ENCODE results near the gene EGLN3. TPM values are rescaled to one million over a fixed set of nuclear protein-coding genes. Genes with fewer than 3 reads are reported as not detected.

Gene EGLN3
- total RNA-seq, 1 experiment from 2014 or later, result 3.1 TPM

DNA sequence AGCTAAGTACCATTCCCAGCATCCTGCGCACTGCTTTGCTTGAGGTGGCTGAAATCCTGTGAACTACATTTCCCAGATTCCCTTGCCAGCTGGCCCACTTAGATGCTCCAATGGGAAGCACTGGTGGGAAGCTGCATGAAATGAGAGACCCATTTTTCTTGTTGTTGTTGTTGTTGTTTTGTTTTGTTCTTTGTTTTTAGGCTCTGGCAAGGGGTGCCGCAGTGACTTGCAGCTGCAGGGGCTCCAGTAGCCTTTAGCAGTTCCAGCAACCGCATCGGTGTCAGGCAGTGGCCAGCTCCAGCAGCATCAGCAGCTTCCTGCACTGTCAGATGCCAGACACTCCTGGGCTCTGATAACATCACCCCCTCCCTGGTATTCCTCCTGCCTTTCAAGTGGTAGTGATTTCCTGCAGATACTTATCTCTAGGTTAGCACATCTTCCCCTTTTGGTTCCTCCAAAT lies 8.8 kb upstream of the EGLN3 start:
- no peaks in the 10 kb centered on the region for H3K9me3 Mint-ChIP-seq (ENCODE audit: low read depth, unreplicated experiment)
- BruUV-seq (replicated peaks), result no TSS peak
- peaks cover 3% of the 10 kb centered on the region for H3K4me1 Mint-ChIP-seq (ENCODE audit: low read depth, unreplicated experiment)
- intact Hi-C loops (cut with micrococcal nuclease; ENCODE audit: unreplicated experiment), result loop anchor here (5.0 to 10.0 kb wide), 2 partner anchors 112 to 135 kb away; no protein-coding TSS in a partner anchor
- H3K4me3 Mint-ChIP-seq (ENCODE audit: low read depth, unreplicated experiment), result no peak overlapping the region
- no peaks in the 10 kb centered on the region for H3K36me3 Mint-ChIP-seq (ENCODE audit: insufficient read depth, unreplicated experiment)
- no peaks in the 10 kb centered on the region for H3K27me3 Mint-ChIP-seq (ENCODE audit: unreplicated experiment)
- DNase-seq, result no peak
- CTCF ChIA-PET, result no interaction called here
- TF ChIP-seq, protein P1, sequence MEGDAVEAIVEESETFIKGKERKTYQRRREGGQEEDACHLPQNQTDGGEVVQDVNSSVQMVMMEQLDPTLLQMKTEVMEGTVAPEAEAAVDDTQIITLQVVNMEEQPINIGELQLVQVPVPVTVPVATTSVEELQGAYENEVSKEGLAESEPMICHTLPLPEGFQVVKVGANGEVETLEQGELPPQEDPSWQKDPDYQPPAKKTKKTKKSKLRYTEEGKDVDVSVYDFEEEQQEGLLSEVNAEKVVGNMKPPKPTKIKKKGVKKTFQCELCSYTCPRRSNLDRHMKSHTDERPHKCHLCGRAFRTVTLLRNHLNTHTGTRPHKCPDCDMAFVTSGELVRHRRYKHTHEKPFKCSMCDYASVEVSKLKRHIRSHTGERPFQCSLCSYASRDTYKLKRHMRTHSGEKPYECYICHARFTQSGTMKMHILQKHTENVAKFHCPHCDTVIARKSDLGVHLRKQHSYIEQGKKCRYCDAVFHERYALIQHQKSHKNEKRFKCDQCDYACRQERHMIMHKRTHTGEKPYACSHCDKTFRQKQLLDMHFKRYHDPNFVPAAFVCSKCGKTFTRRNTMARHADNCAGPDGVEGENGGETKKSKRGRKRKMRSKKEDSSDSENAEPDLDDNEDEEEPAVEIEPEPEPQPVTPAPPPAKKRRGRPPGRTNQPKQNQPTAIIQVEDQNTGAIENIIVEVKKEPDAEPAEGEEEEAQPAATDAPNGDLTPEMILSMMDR (IDR thresholded peaks at IDR 0.05; ENCODE audit: unreplicated experiment), result no peak
- no peak overlapping the region for H3K27ac Mint-ChIP-seq (ENCODE audit: unreplicated experiment)

DNA sequence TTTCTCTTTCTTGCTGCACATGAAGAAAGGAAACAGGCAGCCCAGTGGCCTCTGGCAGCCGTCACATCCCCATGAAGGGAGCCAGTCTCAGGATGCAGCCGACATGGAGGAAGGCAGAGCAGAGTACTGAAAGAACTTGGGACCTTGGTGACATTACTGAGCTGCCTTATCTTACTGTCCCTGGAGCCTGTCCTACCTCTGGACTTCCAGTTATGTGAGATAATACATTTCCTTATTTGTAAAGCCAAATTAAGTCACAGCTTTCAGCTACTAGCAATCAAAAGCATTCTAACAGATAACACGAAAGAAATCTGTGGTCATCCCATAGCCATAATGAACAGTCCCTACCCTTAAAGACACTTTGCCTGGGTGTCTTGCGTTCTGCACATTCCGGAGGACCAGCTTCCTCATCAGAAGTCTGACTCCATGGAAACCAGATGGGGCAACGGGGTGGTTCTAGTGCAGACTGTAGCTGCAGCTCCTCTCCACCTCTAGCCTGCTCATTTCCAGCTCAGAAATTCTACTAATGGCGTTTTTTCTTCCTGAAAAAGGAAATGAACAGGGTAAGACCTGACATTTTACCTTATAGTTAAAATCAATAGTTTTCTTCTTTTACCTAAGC lies 7.8 kb upstream of the EGLN3 start:
- Mint-ChIP-seq H3K4me1 (ENCODE audit: low read depth, unreplicated experiment) (no peaks in the 10 kb centered on the region), H3K36me3 (ENCODE audit: insufficient read depth, unreplicated experiment) (no peaks in the 10 kb centered on the region), H3K4me3 (ENCODE audit: low read depth, unreplicated experiment) (no peak overlapping the region), H3K27me3 (ENCODE audit: unreplicated experiment) (no peaks in the 10 kb centered on the region), H3K27ac (ENCODE audit: unreplicated experiment) (no peak overlapping the region), H3K9me3 (ENCODE audit: low read depth, unreplicated experiment) (no peaks in the 10 kb centered on the region)
- no TSS peak for BruUV-seq (replicated peaks)
- TF ChIP-seq, protein P1 (IDR thresholded peaks at IDR 0.05; ENCODE audit: unreplicated experiment), result no peak
- intact Hi-C loops (cut with micrococcal nuclease; ENCODE audit: unreplicated experiment), result loop anchor here (10.0 kb wide), 1 partner anchor 136 kb away; no protein-coding TSS in a partner anchor
- CTCF ChIA-PET, result no interaction called here
- no peak for DNase-seq

DNA sequence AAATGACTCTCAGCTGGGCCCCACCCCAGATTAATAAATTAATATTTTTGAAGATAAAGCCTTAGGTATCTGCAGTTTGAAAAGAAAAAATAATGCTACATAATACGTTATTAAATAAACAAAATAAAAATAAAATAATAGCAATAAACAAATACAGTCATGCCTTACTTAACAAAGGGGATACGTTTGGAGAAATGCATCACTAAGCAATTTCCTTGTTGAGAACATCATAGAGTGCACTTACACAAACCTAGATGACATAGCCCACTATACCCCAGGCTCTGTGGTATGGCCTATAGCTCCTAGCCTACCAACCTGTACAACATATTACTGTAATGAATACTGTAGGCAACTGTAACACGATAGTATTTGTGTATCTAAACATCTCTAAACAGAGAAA lies 7.1 kb upstream of the EGLN3 start:
- intact Hi-C loops (cut with micrococcal nuclease; ENCODE audit: unreplicated experiment), result loop anchor here (10.0 kb wide), 1 partner anchor 137 kb away; no protein-coding TSS in a partner anchor
- Mint-ChIP-seq H3K27me3 (ENCODE audit: unreplicated experiment) (peaks cover under 1% of the 10 kb centered on the region), H3K9me3 (ENCODE audit: low read depth, unreplicated experiment) (no peaks in the 10 kb centered on the region), H3K4me1 (ENCODE audit: low read depth, unreplicated experiment) (no peaks in the 10 kb centered on the region), H3K4me3 (ENCODE audit: low read depth, unreplicated experiment) (no peak overlapping the region), H3K27ac (ENCODE audit: unreplicated experiment) (no peak overlapping the region), H3K36me3 (ENCODE audit: insufficient read depth, unreplicated experiment) (no peaks in the 10 kb centered on the region)
- BruUV-seq (replicated peaks), result no TSS peak
- TF ChIP-seq, protein P1 (IDR thresholded peaks at IDR 0.05; ENCODE audit: unreplicated experiment), result no peak
- no peak for DNase-seq
- CTCF ChIA-PET, result no interaction called here

DNA sequence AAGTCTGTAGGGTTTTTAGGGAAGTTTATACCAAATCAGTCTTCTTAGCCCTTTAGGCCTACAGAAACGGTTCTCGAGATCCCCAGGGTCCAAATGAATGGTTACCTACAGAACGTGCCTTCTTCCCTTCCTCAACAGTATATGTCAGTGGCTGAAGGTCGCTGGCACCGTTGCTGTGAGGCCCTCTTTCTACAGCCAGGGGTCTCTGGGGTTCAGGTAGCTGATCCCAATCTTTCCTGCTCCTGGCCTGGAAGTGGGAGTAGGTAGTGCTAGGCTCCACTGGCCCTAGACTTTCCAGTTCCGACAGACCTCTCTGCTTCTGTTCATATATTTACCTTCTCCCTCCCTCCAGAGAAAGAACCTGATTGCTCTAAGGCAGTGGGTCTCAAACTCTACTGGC lies 6.4 kb upstream of the EGLN3 start:
- peaks cover 7% of the 10 kb centered on the region for H3K27me3 Mint-ChIP-seq (ENCODE audit: unreplicated experiment)
- CTCF ChIA-PET, result no interaction called here
- no peak for DNase-seq
- no peaks in the 10 kb centered on the region for H3K4me1 Mint-ChIP-seq (ENCODE audit: low read depth, unreplicated experiment)
- intact Hi-C loops (cut with micrococcal nuclease; ENCODE audit: unreplicated experiment), result loop anchor here (10.0 kb wide), 1 partner anchor 138 kb away; no protein-coding TSS in a partner anchor
- H3K36me3 Mint-ChIP-seq (ENCODE audit: insufficient read depth, unreplicated experiment), result no peaks in the 10 kb centered on the region
- no peak overlapping the region for H3K4me3 Mint-ChIP-seq (ENCODE audit: low read depth, unreplicated experiment)
- TF ChIP-seq, protein P1 (IDR thresholded peaks at IDR 0.05; ENCODE audit: unreplicated experiment), result no peak
- BruUV-seq (replicated peaks), result no TSS peak
- no peaks in the 10 kb centered on the region for H3K9me3 Mint-ChIP-seq (ENCODE audit: low read depth, unreplicated experiment)
- H3K27ac Mint-ChIP-seq (ENCODE audit: unreplicated experiment), result no peak overlapping the region
